Inferior parietal cortex (tissue), 1 donor: ENCODE results near the gene DGKD.

Experiments
- DNase-seq: peaks from one replicate; pipeline ENCODE4 v3.0.0-alpha.2; 2016; ENCODE audit errors: extremely low spot score

DGKD gene

DNA sequence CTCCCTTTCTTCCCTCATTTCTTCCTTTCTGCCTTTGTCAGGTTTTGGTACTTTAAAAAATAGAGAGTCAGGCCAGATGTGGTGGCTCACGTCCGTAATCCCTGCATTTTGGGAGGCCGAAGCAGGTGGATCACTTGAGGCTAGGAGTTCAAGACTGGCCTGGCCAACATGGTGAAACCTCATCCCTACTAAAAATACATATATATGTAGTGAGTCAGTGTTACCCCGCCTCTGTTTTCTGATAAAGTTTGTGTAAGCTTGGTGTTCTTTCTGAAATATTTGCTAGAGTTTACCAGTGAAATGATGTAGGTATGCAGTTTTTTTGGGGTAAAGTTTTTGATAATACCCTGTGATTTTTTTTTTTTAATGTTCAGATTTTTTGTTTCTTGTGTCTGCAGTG lies 58.8 kb downstream of the DGKD start:
- no peak for DNase-seq

DNA sequence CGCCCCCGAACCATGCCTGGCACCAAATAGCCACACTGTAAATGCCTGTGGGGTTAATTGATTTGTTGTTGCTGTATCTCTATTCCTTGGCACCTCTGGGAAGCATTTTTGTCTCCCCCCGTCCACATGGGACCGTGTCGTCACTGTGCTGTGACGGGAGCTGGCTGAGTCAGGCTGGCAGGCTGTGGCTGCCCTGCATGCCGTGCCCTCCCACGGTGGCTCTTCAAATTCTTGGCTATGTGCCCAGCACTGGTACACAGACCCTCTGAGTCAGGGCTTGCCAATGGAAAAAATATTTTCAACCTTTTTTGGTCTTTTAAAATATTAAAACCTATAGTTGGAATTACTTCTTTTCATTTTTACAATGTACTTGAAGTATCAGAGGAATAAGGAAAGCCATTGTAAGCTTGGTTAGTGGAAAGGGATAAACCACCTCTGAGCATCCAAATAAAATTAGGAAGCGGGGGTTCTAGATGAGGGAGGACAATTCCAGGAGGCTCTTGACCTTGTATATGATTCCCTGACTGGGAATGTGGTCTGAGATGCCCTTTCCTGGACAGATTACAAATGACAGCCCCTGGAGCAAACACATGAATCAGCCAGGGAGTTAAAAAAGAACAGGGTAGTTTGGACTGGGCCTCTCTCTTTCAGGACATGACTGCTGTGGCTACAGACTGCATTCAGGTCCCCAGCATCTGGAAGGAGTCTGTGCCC lies 59.4 kb downstream of the DGKD start:
- DNase-seq, result no peak

DNA sequence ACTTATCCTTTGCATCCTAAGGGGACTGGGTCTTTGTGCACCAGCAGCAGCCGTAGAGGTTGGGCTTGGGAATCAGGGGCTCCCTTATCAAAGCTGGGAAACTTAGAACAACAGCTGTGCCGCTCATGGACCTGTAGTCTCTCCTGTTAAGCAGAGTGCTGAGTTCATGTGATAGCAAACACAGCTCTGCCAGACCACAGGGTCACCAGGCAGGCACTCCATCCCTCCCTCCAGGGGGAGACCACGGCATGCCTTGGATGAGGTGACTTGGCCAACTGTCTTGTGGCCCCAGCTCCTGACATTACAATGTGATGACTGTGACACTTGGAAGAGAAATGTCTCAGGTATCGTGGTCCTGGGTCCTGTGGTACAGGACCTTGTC lies 60.0 kb downstream of the DGKD start:
- no peak for DNase-seq

DNA sequence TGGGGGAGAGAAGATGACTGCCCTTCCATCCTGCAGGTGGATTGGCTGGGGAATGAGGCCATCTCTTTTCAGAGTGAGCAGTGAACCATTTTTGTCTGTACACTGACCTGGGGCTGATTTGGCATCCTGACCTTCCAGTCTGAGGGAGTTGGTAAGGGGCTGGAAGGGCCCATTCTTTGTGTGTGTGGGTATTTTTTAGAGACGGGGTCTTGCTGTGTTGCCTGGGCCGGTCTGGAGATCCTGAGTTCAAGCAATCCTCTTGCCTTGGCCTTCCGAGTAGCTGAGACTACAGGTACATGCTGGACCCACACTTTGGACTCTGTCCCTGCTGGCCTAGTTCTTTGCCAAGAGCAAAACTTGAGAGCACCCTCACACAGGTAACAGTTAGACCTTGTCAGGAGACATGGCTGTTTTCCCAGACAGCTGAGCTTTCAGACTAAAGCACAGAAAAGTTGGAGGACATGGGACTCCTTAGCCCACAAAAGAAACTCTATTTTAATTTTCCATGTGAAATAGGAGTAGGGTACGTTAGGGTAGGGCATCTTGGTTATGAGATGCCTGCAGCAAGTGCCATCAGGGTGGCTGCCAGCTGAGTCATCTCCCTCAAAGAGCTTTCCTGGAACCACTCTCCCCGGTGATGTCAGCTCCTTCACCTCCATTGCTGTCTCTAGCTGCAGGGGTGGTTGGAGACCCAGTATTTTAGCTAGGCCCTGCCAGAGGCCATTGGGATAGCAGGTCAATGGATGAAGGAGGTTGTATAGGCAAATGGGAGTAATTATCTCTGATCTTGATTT lies 60.7 kb downstream of the DGKD start:
- no peak for DNase-seq

DNA sequence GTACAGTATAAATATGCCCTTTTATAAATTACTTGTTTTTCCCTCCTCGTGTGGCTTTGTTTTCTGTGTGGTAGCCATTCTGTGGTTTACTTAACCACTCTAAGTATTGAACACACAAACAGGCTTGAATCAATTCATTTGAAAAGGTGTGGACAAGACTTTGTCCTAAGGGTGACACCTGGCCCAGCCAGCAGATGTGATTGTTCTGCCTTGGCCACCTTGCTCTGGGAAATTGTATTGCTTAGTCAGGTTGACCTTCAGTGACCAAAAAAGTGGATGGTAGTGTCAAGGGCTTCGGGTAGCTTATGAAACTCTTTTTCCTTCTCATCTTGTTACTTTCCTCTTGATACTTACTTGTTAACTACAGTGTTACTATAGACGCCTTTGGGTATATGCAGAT lies 61.9 kb downstream of the DGKD start:
- no peak for DNase-seq

DNA sequence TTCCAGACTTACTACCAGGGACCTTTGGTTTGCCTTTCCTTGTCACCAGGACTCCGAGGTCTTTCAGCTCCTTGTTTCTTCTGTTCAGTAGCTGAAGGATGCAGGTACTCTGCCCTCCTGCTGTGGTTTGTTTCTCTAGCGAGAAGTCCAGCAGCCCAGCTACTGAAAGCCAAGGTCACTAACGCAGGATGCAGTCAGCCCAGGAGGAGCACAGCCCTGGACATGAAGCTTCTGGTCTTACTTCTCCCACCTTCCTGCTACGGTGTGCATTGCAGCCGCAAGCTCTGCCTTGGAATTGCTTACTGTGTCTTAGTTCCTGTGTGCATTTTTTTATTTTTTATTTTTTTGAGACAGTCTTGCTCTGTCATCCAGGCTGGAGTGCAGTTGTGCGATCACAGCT lies 62.4 kb downstream of the DGKD start:
- no peak for DNase-seq

DNA sequence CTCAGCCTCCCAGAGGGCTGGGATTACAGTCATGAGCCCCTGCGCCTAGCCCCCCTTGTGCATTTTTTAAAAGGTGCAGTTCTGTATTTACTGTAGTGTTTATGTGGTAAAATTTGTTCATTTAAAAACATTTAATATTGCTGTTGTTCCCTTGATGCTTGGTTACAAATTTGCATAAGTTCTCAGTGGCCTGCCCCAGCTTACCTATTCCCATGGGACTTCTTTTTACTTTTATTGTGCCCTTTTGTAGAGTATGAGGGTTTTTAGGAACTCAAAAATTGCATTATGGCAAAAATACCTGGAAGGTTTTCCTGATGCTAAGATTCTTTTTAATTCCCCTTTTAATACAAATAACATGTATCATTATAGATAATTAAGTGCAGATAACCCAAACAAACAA lies 63.0 kb downstream of the DGKD start:
- DNase-seq, result no peak

DNA sequence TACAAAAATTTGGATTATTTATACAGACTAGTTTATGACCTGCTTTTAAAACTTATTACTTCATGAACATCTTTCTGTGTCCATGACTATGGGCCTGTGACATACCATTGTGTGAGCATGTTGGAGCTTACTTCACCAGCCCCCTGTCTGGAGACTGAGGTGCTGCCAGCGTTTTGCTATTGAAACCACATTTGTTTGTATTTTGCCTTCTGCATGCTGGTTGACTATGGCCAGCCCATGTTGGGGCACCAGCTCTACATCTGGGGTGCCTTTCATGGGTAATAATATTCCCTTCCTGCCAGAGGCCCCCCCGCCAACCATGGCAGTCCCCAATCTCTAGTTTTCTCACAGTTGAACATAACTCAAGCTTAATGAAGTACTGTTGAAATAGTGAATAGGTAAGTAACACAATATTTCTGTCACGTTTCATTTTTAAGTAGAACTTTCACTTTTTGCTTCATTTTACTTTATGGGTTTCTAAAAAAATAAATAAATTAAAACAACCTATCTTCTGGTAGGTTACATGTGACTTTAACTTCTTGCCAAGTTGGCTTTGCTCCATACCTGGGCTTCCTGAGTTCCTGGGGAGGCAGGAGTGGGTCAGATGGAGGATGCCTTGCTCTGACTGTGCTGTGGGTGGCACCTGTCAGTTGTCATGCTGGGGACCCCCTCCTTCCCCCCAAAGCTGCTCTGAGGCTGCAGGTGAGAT lies 63.9 kb downstream of the DGKD start:
- DNase-seq, result no peak

DNA sequence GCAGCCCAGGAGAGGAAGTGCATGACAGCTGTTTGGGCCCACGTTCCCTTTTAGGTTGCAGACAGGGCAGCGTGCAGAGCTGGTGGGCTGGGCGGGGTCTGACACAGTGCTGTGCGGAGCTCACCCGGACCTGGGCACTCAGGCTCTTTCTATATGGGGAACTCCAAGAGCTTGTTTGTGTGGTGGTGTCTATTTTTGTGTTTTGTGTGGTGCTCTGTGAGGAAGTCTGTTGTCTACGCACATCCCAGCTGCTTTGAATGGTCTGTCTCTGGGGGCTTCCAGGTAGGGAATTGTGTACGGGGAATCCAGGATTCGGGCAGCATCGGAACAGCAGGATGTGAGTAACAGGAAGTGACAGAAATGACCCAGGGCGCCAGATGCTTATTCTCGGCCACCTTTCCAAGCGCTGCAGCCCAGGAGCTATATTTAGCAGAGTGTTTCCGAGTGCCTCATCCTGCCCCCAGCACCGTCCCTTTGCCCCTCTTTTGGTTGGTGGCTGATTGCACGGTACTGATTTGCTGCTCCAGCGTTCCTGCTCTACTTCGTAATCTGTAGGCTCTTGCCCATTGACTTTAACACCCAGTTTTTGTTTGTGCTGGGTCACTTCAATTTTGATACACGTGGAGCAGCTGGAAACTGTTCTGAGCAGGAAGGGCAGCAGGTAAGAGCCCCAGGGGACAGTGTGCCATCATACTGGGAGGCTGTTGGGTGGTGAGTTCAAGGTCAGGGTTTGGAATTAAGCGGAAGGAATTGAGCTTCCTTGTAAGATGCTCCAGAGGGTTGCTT lies 64.7 kb downstream of the DGKD start:
- no peak for DNase-seq

DNA sequence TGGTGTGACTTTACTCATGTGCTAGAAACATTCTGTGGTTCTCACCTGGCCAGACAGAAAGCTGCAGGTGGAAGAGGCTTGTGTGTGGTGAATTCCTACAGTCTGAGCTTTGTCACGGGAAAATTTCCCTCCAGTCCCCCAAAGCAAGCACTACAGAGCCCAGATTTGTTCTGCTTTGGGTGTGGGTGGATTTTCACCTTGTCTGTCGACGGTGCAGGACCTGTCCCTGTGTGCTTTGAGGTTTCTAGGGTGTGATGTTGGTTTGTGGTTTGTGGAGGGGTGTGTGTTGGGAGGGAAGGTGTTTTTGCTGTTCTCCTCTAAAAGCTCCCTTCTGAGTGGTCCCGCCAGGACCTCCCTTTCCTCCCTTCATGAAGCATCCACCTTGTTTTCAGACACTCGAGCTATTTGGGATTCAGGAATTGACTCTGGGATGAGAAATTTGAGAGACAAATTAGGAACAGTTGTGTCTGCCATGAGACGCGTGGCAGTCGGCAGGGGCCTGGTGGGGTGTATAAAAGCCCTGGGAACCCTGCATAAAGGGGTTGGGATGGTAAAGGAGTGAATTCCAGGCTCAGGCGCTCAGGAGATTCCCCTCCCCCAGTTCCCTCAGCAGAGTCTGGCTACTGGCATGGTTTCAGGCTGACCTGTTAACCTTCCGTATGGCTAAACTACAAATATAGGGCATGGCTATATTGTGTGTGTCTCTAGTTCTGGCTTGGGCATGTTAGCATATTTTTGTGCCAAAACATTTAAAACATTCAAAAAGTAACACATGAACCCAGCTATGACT lies 65.5 kb downstream of the DGKD start:
- DNase-seq, result no peak

DNA sequence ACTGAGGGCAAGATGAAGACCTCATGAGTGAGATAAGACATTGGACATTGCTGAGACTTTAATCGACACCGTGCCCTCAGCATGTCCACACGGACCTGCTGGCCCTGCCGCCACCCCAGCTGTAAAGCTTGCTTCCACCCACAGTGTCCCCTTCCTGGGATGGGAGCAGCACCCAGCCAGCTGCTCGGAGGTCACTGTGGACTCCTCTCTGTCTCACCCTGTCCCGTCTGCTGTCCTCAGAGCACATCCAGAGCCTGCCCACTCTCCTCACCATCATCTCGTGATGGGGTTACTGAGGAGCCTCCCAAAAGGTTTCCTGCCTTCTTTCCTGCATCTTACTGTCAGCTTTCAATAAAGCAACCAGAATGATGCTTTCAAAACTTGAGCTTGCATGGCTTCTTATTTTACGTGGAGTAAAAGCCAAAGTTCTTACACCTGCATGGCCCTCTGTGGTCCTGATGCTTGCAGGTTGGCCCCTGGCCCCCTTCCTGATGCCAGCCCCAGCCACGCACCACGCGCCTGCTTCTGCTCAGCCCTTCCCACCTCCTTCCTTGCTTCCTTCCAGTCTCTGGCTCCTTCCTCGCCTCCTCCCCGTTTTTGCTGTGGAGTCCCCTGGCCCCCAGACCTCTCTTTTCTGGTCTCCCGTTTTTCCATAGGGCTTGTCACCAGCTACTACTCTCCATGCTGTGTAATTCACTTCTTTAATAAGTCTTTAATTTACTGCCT lies 67.0 kb downstream of the DGKD start:
- no peak for DNase-seq

DNA sequence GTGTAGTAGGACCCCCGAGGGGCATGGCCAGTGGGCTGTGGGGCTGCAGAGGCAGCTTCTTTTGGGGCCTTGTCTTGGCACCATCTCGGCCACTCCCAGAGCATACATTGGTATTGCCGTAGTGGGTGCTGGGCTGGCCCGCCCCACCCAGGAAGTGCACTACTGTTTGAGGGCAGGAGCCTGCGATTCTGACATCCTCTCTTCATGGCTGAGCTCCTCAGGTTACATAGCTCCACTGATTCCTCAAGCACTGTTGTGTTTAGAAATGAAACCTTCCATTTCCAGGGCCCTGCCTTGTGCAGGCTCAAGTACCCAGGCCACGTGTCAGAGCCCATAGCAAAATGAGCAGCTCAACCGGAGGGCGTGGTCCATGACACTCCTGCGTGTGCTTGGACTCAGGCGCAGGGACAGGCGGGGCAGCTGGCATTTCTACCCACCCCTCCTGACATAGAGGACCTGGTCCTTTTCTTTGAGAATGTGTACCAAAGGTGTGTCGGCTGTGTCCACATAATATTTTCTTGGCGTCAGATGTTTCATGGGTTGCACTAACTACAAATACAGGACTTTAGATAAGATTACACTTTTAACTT lies 67.9 kb downstream of the DGKD start:
- no peak for DNase-seq

DNA sequence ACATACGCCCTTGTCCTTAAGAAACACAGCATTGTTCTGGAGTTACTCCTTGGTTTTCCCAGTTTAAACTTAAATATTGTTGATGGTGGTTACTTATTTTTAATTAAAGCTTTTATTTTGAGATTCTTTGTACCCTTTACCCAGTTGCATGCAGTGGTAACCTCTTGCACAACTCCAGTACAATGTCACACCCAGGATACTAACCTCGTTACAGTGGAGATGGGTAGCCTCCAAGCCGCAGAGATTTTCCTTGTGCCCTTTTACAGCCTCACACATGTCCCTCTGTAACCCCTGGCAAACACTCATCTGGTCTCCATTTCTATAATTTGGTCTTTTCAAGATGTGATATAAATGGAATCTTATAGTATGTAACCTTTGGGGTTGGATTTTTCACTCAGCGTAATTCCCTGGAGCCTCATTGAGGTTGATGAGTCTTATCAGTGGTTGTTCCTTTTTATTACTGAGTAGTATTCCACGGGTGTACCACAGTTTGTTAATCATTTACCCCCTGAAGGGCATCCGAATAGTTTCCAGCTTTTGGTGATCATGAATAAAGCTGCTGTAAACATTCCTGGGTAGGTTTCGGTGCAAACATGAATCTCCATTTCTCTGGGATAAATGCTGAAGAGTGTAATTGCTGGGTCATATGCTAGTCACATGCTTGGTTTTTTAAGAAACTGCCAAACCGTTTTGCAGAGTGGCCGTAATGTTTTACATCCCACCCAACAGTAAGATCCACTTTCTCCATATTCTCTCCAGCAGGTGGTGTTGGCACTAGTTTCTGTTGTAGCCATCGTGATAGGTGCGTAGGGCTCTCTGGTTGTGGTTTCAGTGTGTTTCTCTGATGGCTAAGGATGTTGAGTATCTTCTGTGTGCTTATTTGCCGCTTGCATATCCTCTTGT lies 68.6 kb downstream of the DGKD start:
- DNase-seq, result no peak

DNA sequence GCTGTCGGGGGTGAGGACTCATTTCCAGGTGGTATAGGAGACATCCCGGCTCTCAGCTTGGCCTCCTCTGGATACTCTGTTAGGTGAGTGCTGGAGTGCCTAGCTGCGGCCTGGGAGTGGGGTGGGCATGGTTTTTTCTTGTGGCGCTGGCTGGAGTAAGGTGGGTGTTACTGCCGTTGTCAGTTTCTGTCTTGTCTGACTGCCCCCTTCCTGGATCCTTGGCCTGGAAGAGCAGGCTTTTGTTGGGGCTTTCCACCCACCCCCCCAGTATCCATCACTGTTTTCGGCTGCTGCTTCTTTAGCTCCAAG lies 69.2 kb downstream of the DGKD start:
- no peak for DNase-seq

DNA sequence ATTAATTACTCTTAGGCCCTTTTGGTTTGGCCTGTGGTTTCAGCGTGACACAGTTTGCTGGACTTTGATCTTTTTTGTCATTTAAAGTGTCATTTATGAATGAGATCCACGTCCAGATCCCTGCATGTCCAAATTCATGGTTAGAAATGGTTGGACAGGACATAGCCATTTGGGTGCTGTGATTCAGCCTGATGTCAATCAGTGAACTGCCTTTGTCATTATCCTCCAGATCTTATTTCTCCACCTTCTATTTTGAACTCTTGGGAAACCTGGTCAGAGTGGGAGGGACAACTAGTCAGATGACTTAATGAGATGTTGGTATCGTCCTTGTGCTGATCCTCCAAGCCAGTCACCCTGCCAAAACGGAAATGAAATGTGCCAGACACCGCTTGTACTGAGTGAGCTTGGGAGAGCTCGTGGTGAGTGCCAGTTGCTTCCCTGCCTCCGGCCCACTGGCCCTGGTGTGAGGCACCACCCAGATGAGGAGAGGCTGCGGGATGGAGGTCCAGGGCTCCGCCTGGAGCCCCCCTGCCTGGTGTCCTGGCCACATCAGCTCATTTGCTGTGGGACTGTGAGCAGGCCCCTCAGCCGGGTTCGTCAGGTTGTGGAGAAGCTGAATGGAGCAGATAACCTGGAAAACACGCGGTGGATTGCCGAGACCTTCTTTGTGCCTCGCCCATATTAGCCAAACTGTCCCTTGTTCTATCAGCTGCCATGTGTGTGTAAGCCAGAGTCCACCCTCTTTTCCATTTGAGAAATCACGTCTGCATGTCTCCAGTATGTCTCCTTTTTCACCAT lies 70.1 kb downstream of the DGKD start:
- DNase-seq, result no peak

DNA sequence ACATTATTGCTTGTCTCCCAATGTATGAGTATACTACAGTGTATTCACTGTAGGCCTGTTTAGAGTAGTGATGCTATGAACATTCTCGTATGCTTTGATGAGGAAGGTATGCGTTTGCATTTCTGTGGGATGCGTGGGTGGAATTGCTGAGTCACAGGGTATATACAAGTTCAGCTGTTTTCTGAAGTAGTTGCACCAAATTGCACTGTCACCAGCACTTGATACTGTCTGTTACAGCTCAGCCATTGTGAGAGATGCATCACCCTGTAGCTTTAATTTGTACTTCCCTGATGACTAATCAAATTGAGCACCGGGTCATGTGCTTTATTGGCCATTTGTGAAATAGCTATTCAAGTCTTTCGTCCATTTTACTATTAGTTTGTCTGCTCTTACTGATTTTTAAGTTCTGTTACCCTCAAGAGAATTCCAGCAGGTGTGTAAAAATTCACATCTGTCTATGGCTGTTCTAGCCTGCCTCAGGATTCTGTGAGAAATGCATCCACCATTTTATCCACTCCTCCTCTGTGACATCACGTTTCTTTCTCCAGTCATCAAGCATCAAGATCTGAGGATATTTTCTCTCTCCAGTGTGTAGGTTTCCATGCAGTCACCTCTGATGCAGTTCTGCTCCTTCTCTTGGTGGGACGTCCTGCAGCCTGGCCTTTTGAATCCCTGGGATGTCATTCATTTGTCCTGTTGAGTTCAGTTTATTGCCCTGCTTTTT lies 72.5 kb downstream of the DGKD start:
- DNase-seq, result no peak

DNA sequence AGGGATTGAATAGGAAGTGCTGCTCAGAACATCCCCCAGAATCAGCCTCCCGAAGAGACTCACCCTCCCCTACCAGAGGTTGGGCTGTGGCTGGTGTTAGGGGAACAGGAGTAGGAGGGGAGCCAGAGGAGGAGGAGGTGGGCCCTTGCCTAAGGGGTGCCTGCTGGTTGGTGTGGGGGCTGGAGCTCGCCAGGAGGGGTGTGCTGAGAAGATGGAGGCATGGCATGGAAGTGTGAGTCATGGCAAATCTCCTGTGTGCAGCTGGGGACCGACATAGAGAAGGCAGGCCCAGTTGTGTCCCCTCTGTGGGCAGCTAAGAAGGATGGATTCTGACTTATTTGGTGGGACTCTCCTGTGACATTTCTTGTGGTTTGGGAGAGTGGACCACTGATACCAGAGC lies 73.7 kb downstream of the DGKD start:
- no peak for DNase-seq

DNA sequence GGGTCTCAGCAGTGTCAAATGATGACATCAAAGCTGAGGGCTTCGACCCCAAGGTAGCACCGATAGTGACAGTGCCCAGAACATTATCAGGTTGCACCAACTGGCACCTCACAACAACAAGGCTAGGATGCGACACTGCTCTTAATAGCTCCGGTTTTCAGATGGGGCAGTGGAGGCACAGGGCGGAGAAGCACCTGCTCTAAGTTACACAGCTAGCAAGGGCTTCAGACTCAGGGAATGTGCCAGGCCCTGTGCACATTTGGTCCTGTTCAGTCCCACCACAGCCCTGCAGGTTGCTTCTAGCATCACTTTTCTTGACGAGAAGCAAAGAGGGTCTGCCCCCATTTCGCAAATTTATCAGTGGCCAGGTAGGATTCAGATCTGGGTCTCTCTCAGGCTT lies 74.1 kb downstream of the DGKD start:
- no peak for DNase-seq
